GM21786 (cell line): ENCODE results near the gene RNASE9.
"Not testable (repeated sequence)": the region's sequence is repeated elsewhere in the genome, so short reads cannot be mapped to it uniquely, and the experiment has no call there.

Source experiments
- ATAC-seq: cut with Tn5 transposase; IDR thresholded peaks from one replicate; pipeline ENCODE4 v1.9.1; 2021; ENCODE audit not compliant: unreplicated experiment

RNASE9 gene

DNA sequence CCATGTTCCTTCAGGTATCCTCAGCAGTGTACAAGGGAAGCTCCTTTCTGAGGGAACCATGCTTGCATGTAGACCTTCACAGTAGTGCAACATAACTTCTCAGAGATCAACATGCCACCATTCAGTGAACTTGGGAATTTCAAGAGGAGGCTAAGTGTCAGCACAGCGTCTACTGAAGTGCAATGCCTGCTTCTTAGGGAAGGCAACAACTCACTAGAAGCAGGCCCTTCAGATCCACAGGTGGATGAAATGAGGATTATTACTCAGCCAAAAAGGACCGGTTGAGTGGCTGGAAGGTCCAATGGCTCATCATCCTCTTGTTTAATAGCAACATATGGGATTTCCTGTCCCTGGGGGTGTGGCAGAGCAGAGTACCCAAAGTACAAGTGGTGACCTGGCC lies 36.8 kb downstream of the RNASE9 start:
- ATAC-seq, result no peak

DNA sequence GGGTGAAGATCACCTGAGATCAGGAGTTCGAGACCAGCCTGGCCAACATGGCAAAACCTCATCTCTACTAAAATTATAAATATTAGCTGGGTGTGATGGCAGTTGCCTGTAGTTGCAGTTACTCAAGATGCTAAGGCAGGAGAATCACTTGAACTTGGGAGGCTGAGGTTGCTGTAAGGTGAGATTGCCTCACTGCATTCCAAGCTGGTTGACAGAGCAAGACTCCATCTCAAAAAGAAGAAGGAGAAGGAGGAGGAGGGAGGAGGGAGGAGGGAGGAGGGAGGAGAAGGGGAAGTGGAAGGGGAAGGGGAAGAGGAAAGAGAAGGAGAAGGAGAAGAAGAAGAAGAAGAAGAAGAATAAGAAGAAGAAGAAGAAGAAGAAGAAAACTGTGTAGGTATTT lies 38.5 kb downstream of the RNASE9 start:
- no peak for ATAC-seq

DNA sequence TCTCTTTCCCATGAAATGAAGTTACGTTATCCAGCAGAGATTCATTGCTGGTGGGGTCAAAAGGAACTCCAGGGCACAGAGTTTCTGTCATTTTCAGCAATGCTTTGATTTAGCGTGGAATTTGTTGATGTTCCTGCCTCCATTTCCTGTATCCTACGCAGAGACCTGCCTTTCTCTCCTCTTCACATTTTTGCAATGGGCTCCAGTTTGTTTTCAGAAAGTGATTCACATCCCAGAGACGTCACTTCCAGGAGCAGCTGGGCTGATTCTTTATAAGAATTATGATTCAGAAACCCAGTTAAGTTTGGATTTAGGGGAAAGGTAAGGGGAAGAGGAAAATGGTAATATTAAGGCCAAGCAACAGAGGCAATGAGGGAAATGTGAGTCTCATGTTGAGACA lies 43.9 kb downstream of the RNASE9 start:
- ATAC-seq, result no peak

DNA sequence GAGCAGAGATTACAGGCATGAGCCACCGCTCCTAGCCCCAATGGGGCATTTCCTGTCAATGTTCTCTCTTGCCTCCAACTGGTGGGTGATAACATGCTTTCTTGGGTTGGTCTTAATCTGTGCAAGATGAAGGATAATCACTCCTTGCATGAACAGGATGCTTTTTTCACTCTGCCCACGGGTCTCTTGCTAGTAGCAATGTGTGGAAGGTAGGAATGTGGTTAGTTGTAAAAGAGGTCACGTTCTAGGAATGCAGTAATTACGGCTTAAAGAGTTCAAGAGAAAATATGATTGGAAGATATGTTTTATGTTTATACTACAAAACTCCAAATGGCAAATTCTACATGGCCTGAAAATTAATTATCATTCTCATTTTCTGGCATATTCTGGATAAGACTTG lies 45.0 kb downstream of the RNASE9 start:
- ATAC-seq, result no peak

DNA sequence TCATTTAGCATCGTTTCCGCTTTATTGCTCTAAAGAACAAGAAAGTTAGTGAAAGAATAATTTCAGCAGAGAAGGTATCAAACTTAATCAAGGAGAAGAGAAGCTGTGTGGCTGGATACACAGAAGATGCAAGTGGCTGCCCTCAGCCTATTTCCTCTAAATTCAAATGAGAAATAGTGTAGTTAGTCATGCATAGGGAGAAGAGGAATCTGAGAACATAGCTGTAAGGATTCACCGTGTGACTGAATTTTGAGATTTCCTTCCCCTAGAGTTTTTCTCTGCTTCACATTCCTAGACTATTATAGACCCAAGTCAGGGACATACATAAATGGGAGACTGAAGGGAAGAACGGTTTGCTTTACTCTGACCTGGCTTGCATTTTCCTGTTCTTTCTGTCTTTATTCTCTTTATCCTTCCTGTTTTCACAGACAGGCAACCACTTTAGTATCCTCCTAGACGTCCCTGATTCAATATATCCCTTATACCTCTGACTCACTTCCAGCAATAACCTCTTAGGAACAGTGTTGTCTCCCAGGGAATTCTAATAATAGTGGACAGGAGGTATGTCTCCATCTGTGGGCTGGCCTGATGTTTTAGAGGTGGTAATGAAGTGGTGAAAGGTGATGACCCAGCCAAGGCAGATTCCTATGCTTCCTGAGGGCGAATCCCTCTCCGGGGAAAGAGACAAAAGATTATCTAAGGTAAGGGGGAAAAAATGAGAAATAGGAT lies 48.5 kb downstream of the RNASE9 start:
- ATAC-seq, result no peak

DNA sequence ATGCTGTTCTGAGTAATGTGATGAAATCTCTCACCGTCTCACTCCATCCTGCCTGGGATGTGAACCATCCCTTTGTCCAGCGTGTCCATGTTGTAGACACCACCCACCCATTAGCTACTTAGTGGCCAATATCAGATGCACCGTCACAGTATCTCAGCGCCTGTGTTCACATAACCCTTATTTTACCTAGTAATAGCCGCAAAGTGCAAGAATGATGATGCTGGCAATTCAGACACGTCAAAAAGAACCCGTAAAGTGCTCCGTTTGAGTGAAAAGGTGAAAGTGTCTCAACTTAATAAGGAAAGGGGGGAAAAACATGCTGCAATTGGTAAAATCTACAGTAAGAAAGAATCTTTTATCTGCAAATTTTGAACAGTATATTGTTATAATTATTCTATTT lies 52.5 kb downstream of the RNASE9 start:
- ATAC-seq, result no peak

DNA sequence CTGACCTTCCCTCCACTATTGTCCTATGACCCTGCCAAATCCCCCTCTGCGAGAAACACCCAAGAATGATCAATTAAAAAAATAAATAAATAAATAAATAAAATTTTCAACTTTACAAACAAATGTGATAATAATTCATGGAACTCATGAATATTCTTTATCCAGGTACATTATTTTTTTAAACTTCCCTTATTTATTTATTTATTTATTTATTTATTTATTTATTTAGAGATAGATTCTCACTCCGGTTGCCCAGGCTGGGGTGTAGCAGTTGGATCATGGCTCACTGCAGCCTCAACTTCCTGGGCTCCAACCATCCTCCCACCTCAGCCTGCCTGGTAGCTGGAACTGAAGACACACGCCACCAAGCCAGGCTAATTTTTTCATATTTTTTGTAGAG lies 53.3 kb downstream of the RNASE9 start:
- ATAC-seq, result not testable (repeated sequence)

DNA sequence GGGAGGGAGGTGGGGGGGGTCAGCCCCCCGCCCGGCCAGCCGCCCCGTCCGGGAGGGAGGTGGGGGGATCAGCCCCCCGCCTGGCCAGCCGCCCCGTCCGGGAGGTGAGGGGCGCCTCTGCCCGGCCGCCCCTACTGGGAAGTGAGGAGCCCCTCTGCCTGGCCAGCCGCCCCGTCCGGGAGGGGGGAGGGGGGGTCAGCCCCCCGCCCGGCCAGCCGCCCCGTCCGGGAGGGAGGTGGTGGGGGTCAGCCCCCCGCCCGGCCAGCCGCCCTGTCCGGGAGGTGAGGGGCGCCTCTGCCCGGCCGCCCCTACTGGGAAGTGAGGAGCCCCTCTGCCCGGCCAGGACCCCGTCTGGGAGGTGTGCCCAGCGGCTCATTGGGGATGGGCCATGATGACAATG lies 54.1 kb downstream of the RNASE9 start:
- ATAC-seq, result not testable (repeated sequence)

DNA sequence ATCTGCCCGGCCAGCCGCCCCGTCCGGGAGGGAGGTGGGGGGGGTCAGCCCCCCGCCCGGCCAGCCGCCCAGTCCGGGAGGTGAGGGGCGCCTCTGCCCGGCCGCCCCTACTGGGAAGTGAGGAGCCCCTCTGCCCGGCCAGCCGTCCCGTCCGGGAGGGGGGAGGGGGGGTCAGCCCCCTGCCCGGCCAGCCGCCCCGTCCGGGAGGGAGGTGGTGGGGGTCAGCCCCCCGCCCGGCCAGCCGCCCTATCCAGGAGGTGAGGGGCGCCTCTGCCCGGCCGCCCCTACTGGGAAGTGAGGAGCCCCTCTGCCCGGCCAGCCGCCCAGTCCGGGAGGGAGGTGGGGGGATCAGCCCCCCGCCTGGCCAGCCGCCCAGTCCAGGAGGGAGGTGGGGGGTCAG lies 54.6 kb downstream of the RNASE9 start:
- not testable (repeated sequence) for ATAC-seq
